Activated gamma-delta T cell treated with anti-CD3 and anti-CD28 coated beads, Interleukin-2, amount 50 U/mL, for 16 hours (primary cell): ENCODE results near the gene SLC66A3.

Source experiments
- DNase-seq: peaks from one replicate; pipeline ENCODE4 v3.0.0-alpha.2; 2020; ENCODE audit warnings: low read depth

SLC66A3 gene

GRCh38 chr2:11213975-11214374, 58.7 kb downstream of the SLC66A3 start:
- DNase-seq, result no peak

DNA sequence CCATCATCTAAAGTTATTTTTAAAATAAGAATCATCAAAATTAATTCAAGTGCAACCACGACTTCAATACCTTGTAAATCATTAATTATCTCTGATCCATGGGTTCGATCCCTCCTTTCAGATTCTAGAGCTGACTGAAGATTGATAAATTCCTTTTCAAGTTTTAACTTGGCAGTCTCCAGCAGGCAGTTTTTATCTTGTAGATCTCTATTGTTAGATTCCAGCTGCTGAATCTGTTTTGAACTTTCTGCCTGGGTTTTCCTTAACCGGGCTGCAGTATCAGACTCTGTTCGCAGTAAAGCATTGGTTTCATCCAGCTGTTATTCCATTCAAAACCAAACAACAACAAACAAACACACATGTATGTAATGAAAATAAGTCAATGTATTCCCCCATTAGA, 59.5 kb downstream of the SLC66A3 start:
- no peak for DNase-seq

GRCh38 chr2:11215407-11215806, 60.1 kb downstream of the SLC66A3 start:
- no peak for DNase-seq

DNA sequence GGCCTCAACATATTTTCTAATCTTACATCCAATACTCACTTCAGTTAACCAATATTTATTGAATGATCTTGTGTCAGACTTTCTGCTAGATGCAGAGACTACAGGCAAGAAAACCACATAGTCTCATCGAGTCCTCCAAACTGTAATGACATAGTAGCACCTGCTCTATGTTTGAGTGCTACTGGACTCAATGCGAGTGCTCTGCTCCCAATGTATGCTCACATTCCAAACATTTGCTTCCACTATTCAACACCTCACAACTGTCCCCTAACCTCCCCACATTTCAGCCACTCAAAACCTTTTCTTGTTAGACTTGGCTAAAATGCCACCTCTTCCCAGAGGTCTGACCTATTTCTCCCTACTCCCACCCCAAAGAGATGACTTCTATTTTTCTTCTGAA, 65.2 kb downstream of the SLC66A3 start:
- DNase-seq, result no peak

GRCh38 chr2:11222845-11223244, 67.6 kb downstream of the SLC66A3 start:
- DNase-seq, result no peak

DNA sequence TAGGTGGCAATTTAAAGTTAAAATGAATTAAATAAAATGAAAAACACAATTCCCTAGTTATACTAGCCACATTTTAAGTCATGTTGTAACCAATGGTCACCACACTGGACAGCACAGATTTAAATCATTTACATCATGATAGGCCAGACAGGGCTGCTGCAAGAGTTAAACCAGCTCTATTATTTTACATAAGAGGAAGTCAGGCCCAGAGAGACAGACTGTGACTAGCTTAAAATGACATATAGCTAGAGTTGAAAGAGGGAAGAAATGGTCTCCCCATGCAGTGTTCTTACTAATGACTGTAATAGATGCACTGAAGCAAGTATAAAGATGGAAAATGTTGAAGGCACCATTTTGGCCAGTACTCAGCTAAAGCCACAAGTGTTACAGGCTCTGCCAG, 69.6 kb downstream of the SLC66A3 start:
- DNase-seq, result no peak

- no peak for DNase-seq
Measured at GRCh38 chr2:11227595-11227994, 72.3 kb downstream of the SLC66A3 start.
